ENCODE results near the gene RYR2.
"Not testable (repeated sequence)": the region's sequence is repeated elsewhere in the genome, so short reads cannot be mapped to it uniquely, and the experiment has no call there.

RYR2 gene

DNA sequence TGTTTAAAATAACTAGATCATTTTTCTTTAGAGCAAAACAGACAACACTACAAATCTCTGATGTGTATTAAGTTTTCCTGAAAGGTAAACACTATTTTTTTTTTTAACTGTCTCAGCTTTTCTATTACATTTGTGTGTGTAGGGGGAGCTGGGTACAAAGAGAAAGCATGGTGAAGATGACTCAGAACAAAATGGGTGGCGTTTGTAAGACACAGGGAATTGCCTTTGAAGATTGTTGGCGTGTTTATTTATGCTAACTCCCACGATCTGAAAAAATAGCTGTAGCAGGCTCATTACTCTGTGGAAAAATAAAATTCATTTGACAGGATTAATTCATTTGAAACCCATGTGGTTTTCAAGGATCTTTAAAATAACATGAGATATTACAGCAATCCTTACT lies 285.1 kb downstream of the RYR2 start:
- DNase-seq (ENCODE audit: low read depth in 3 of 3, low spot score in 1 of 3) = no peak

- no peak for DNase-seq (ENCODE audit: low read depth in 3 of 3, low spot score in 1 of 3)
These were observed 298.9 kb downstream of the RYR2 start for GRCh38 chr1:237340892-237341291.

- DNase-seq (ENCODE audit: low read depth in 3 of 3, low spot score in 1 of 3) = no peak
These were observed 299.4 kb downstream of the RYR2 start for GRCh38 chr1:237341391-237341790.

DNA sequence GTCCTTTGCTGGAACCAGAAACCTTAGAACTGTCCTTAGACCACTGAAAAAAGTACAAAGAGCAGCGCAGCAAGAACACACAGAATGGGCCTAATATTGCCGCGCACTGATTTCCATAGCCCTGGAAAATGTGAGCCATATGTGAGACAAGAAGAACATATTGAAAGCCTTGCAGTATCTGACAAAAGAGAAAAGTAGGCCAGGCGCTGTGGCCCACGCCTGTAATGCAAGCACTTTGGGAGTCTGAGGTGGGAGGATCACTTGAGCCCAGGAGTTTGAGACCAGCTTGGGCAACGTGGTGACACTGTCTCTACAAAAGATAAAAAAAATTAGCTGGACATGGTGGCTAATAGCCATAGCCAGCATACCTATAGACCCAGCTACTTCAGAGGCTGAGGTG lies 300.7 kb downstream of the RYR2 start:
- DNase-seq (ENCODE audit: low read depth in 3 of 3, low spot score in 1 of 3) = no peak

GRCh38 chr1:237352747-237353146 lies 310.8 kb downstream of the RYR2 start:
- DNase-seq (ENCODE audit: low read depth in 3 of 3, low spot score in 1 of 3) = no peak

DNA sequence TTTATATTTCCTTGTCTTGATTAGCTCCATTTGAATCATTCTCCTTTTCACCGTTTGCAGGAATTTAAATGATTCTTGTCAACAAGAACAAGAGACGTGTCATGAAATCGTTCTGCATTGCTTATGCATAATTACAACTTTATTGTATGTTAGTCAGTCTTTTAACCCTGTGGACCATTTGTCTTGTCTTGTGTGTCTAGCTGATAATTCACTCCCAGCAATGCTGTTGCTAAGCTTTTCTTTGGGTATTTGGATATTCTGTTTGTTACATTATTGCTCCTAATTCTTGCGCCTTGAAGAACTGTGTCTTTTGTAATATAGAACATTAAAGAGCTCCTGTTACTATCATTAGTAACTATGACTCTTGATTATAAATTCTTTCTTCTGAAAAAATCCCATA lies 311.9 kb downstream of the RYR2 start:
- DNase-seq (ENCODE audit: low read depth in 3 of 3, low spot score in 1 of 3) = no peak

DNA sequence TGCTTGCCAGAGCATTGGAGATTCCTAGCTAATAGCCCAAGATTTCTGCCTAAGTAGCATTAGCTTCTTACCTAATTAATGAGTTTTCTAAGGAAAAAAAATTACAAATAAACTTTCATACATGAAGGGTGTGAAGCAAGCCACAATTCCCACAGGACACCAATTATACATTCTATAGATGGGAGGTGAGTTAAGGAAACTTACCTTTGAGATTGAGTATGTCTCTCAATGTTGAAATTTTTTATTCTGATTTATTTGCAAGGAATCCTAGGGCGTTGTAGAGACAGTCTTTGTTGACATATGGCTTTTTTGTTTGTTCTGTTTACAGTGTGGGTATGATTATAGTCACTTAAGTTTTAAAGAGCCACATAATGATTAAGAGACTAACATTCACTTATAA lies 313.0 kb downstream of the RYR2 start:
- no peak for DNase-seq (ENCODE audit: low read depth in 3 of 3, low spot score in 1 of 3)

DNA sequence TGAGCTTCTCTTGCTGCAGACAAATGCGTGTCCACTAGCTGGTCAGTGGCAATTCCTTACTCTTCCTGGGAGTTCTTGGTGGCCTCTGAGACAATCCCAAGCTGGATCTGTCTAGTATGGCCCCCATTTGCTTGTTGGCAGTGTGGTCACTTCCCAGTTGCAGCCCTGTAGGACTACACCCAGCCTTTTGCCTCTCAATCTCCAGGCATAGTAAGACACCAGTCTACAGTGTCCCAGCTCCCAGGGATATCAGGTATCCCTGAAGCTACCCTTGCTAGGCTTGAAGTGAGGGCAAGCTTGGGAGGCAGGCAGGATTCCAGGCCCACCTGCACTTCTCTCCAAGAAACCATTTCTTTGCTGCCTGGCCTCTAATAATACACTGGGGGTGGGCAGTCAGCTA lies 316.6 kb downstream of the RYR2 start:
- DNase-seq (ENCODE audit: low read depth in 3 of 3, low spot score in 1 of 3) = no peak

- DNase-seq (ENCODE audit: low read depth in 3 of 3, low spot score in 1 of 3) = no peak
These were observed 325.8 kb downstream of the RYR2 start for GRCh38 chr1:237367758-237368157.

GRCh38 chr1:237371477-237371876 lies 329.5 kb downstream of the RYR2 start:
- not testable (repeated sequence) for DNase-seq (ENCODE audit: low read depth in 3 of 3, low spot score in 1 of 3)

DNA sequence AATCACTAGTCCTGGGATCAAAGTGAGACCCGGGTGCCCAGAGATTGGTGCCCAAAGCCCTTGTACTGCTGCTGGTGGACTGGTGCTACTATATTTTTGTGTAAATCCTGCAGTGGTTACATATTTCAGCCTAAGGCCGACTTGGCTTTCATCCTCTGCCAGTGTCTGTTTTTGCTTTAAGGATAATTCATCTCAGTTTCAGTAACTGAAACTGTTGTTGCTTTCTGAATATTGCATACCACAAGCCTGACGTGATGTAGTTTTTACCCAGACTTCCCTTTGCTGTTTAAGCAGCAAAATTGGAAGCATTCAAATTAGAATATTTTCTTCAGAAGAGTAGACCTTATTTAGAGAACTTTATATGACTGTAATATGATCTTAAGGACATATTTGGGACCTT lies 341.8 kb downstream of the RYR2 start:
- no peak for DNase-seq (ENCODE audit: low read depth in 3 of 3, low spot score in 1 of 3)

DNA sequence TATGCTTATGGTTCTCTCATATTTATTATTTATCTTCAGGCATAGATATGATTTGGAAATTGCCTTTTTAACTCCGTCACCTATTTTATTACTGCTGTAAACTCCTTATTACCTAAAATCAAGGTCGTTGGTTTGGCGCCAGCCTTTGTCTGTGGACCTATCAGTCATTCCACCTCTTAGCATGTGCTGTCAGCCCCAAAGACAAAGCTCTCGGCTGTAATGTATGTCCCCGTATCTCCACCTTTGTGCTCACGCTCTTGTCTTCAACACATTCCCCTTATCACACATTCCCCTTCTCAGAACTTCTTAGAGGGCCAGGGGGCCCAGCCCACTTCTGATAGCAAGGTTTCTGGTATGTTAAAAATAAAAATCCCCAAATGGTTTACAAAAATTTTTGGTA lies 342.2 kb downstream of the RYR2 start:
- DNase-seq (ENCODE audit: low read depth in 3 of 3, low spot score in 1 of 3) = no peak

DNA sequence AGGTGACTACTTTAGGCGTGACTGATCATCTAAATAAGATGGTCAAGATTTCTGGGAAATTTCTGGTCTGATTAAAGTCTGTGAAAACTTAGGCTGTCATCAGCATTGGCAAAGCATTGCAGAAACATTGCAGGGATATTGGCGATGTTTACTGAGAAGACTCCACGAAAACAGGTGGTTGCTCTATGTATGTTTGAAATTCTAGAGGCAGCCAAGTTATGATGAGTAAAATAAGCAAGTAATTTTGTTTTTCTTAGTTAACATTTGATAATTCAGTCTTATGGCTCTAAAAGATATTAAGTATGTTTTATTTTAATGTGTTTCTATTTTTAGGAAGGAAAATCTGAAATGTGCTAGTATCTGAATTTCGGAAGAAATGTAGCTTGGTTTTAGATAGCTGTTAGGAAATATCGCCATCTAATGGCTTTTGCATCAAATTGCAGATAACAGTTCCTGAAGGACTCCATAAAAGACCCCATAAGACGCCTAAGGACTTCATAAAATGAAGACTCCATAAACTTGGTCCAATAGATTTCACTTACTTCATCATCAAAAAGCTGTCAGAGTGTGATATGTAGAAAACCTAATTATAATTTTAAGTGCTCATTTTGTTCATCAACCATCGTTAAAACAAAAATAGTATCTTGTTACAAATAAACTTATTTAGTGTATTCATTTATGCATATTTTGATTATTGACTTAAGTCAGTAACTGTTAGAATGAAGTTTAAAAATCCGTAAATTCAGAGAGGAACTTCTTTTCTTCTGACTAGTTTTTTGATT lies 344.6 kb downstream of the RYR2 start:
- DNase-seq (ENCODE audit: low read depth in 3 of 3, low spot score in 1 of 3) = no peak

GRCh38 chr1:237387144-237387505 lies 345.1 kb downstream of the RYR2 start:
- no peak for DNase-seq (ENCODE audit: low read depth in 3 of 3, low spot score in 1 of 3)

DNA sequence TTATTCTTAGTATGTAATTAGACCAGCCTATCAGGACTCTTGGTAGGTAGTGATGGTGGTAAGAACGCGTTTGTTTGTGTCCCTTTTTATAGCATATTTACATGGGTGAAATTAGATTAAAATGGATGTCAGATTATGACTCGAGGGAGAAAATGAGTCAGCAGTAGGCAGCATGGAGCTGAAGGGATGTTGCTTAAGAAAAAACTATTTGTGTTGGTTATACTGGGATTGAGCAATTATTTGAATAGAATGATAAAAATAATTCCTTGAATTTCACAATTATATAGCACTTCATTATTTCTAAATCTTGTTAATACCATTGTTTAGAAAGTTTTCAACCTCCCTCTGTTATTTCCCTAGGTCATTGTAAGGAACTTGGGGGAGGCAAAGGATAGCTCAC lies 348.8 kb downstream of the RYR2 start:
- DNase-seq (ENCODE audit: low read depth in 3 of 3, low spot score in 1 of 3) = no peak

GRCh38 chr1:237393632-237394031 lies 351.6 kb downstream of the RYR2 start:
- no peak for DNase-seq (ENCODE audit: low read depth in 3 of 3, low spot score in 1 of 3)

DNA sequence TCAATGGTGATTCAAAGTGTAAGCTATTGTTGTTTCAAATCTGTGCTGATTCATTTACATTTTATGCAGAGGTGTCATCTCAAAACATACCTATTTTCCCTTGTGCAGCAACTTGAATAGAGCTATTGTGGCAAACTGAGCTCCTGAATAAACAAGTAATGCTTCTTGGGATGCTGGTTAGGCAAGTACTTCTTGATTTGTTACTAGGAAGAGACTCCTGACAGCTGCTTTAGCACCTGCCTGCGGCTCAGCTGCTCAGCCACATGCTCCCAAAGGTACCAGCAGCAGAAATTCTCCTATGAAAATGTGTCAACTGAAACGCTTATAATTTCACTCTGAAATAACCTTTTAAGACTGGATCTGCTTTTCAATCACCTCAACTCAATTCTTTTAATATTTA lies 352.3 kb downstream of the RYR2 start:
- DNase-seq (ENCODE audit: low read depth in 3 of 3, low spot score in 1 of 3) = no peak

DNA sequence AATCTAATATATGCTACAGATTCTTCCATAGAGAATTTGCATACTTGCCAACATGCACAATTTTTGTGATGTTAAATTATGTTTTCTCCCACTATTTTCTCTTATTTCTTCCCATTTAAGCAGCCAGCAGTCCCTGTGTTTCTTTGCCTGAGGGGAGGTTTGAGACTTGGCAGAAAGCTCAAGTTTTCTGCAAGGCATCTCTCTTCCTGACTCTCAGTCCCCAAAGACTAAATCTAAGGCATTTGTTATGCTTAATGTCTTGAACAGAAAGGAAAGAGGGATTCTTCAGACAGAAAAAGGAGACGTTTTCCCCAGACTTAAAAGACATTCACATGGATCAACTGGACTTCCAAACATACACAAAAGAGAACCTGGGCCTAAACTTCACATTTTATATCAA lies 354.4 kb downstream of the RYR2 start:
- no peak for DNase-seq (ENCODE audit: low read depth in 3 of 3, low spot score in 1 of 3)

- DNase-seq (ENCODE audit: low read depth in 3 of 3, low spot score in 1 of 3) = no peak
These were observed 356.8 kb downstream of the RYR2 start for GRCh38 chr1:237398751-237399150.

DNA sequence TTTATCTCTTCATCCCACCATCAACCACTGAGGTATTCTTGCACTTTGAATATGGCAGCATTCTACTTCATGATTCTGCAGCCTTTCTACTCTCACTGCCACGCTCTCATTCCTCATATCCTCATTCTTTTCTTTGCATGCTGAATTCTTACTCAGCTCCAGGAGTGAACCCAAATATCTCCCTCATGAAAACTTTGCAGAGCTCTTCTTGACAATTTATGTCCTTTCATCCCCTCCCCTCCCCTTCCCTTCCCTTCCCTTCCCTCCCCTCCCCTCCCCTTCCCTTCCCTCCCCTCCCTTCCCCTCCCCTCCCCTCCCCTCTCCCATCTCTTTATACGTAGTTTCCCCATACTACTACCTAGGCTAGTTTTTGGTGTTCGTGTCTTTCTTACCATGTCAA lies 363.9 kb downstream of the RYR2 start:
- DNase-seq (ENCODE audit: low read depth in 3 of 3, low spot score in 1 of 3) = no peak

GRCh38 chr1:237411621-237412020 lies 369.6 kb downstream of the RYR2 start:
- no peak for DNase-seq (ENCODE audit: low read depth in 3 of 3, low spot score in 1 of 3)

DNA sequence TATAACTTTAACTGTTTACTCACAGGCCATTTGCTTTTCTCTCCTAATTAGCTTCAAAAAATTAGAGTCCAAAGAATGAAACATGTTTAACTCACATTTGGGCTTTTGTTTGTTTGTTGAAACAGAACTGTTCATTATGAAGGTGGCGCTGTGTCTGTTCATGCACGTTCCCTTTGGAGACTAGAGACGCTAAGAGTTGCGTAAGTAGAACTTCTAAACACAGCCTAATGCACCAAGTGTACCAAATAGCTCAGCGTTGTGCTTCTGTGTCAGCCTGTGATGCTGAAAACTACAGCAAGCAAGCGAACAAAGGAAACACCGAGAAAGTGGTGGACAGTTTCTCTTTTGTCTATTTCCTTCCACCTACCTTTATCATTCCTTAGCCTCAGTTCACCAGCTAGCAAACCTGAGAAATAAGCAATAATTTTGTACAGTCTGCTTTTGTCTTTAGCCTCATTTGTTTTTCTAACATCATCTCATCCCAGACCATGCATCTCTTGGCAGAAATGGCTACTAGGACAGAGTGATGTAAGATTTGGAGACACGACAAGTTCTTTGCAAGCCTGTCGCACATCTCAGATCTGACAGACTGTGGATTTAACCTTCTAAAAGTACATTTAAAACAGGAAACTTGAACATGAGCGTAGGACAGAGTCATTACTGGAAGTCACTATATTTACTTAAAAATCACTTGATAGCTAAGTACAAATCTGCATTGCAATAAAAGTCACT lies 375.1 kb downstream of the RYR2 start:
- no peak for DNase-seq (ENCODE audit: low read depth in 3 of 3, low spot score in 1 of 3)

DNA sequence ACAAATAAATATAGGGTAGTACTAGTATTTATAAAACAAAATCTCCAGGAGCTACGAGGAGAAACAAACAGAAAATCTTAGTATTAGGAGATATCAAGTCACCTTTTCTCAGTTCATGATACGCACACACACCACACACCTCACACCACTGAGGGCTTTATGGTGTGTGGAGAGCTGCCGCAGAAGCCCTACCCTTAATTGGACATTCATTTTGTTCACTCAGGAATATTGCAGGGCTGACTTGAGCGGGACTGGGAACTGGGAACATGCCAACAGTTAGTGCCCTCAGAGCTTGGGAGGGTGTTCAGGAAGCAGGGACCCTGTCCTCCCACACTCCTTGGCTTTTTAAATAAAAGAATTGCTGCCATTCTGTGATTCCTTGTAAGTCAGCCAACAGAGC lies 386.8 kb downstream of the RYR2 start:
- no peak for DNase-seq (ENCODE audit: low read depth in 3 of 3, low spot score in 1 of 3)

All from stimulated activated CD4-positive, alpha-beta T cell treated with anti-CD3 and anti-CD28 coated beads, TNF-alpha, amount 100 ng/mL, for 1 hour (primary cell).